T-helper 2 cell (primary cell): ENCODE data around the gene SRP68.

Experiments used
- DNase-seq, 5 experiments: peaks; one replicate each; pipeline versions ENCODE4 v3.0.0 to v3.0.0-alpha.2; 2012 to 2022

The SRP68 gene

DNA sequence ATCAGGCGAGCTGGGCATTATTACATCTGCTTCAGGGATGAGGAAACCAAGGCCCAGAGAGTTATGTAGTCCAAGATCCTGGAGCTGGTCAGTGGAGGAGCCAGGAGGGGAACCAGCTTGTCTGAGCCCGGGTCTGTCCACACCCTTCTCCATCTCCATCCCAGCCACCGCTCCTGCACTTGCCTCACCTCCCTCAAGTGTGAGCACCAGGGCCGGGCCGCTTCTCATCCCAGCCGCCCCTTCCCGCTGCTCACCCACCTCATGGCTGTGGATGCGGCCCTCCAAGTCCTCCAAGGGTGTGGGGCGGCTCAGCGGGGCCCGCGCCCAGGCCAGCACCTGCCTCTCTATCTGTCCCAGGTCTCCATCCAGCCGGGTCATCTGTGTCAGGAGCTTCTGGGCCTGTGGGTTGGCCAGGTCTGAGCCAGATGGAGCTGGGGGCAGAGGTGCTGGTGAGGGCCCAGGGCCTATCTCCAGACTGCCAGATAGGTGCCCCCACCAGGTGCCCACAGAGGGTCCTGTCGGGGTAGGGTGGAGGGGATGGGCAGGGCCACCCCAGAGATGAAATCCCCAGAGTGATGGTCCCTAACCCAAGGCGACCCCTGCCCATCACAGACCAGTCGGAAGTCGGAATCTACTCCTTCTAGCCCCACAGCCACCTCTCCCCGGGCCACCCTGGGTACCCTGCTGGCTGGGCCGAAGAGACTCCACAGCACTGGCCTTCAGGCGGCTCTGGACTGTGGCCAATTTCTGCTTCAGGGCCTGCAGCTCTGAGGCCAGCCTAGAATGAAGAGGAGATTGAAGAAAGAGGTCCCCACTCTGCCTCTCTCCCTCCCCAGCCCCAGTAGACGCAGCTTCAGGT, 54.6 kb downstream of the SRP68 start:
- DNase-seq, result no peak

DNA sequence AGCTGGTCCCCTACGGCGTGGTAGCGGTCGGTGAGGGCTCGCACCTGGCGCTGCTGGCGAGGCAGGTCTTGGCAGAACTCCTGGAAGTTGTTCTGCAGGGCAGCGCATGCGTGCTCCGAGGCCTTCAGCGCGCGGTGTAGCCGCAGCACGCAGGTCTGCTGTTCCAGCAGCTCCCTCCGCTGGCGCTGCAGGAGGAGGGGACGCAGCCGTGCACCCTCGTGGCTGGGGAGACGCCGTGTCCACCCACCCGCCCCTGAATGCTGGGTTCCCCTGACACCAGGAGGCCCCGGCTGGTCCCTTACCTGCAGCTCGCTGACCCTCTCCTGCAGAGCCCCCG, 57.4 kb downstream of the SRP68 start:
- DNase-seq, result no peak

DNA sequence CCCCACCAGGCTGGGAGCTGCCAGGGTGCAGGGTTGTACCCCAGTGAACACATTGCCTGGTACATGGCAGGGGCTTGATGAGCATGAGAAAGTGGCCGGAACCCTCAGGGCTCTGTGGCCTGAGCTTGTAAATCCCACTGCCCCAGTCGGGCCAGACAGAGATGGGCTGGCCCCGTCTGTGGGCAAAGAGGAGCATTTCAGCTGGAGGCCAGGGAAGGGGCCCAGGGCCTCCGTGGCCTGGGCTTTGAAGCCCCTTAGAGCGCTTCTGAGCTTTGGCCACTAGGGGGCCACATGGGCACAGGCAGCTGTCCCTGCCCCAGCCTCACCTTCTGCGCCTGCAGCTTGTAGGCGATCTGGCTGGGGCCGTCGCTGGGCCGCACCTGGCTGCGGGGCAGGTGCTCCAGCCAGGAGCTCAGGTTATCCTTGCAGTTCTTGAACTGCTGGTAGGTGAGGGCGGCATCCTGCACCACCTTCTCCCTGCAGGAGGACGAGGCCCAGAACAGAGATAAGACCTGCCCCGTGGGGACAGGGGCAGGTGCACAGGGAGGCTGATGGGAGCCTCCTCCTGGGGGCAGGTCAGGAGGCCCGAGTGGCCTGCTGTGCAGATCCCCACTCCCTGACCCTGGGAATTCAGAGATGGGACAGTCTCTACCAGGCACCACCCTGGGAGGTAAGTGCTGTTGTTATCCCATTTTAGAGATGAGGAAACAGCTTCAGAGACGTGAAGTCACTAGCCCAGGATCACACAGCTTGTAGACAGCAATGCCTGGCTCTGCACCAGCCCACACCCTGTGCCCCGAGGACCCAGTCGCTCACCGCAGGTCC, 58.0 kb downstream of the SRP68 start:
- peak; percentile 51 to 80 (median 64) for DNase-seq

DNA sequence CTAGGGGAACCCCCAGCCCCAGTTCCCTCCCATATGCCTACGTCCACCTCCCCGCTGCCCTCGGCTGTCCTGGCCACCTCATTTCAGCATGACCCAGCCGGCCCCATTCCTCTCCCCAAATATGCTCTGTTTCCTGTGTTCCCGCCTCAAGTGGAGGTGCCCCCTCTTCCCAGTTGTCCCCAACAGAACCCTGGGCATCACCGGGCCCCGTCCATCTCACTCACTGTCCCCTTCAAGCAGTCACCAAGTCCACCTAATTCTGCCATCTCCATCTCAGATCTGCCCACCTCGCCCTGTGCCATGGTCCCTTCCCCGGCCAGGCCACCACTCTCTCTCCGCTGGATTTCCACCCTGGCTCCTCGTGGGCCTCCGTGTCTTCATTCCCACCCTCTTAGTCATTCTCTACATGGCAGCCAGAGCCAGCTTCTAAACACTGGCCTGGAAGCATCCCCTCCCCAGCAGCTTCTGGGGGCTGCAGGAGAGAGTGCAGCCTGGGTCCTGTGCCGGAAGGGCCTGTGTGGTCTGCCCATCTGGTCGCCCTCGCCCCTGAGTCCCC, 58.9 kb downstream of the SRP68 start:
- DNase-seq, result no peak

DNA sequence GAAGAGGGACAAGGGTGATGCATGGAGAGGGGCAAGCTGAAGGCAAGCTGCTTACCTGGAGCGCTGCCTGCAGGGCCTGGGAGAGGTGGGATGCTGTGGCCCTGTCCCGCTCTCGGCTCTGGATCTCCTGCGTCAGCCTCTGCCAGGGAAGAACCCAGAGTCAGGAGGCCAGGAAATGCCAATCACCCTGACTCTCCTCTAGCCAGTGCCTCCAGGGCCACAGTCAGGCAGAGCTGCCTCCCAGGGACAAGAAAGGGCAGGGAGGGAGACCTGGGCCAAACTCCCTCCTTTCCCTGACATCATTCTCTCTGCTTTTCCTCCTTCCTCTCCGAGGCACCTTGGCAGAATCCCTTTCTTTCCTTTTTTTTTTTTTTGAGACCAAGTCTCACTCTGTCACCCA, 60.4 kb downstream of the SRP68 start:
- no peak for DNase-seq

DNA sequence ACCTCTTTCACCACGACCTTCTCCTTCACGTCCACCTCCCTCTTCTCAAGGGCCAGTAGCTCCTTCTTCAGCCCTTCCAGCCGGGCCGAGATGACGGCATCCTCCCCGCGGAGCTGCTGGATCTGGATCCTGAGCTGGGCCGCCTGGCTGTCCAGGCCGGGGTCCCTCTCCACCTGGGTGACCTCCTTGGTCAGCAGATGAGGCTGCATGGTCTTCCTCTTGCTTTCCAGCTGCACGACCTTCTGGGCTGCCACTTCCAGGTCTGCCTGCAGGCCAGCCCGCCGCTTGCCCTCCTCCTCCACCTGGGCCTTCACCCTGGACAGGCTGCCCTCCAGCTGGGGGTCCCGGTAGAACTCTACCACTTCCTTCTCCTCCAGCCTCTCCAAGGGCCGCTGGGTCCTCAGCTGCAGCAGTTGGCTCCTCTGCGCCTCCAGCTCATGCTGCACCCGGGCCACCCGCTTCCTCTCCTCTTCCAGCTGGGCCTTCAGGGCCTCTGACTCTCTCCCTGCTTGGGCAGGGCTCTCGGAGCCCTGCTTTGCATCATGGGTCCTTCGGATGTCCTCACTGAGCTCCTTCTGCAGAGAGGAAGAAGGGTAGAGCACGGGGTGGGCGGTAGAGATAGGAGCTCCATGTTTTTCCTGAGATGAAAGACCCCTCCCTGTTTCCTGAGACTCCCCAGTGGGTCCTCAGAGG, 62.2 kb downstream of the SRP68 start:
- DNase-seq, result no peak

DNA sequence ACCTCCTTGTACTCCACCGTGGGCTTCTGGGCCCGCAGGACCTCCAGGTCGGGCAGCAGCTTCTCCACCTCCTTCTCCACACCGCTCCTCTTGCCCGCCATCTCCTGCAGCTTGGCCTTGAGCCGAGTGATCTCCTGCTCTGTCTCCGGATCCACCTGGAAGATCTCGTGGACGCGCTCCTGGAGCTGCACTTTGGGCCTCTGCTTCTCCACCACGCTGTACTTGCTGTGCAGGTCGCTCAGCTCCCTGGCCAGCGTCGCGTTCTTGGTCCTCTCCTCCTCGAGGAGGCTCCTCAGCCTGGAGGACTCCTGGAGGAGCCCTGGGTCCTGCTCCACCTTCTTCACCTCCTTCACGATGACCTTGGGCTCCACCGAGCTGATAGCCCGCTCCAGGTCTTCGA, 62.9 kb downstream of the SRP68 start:
- DNase-seq, result no peak

DNA sequence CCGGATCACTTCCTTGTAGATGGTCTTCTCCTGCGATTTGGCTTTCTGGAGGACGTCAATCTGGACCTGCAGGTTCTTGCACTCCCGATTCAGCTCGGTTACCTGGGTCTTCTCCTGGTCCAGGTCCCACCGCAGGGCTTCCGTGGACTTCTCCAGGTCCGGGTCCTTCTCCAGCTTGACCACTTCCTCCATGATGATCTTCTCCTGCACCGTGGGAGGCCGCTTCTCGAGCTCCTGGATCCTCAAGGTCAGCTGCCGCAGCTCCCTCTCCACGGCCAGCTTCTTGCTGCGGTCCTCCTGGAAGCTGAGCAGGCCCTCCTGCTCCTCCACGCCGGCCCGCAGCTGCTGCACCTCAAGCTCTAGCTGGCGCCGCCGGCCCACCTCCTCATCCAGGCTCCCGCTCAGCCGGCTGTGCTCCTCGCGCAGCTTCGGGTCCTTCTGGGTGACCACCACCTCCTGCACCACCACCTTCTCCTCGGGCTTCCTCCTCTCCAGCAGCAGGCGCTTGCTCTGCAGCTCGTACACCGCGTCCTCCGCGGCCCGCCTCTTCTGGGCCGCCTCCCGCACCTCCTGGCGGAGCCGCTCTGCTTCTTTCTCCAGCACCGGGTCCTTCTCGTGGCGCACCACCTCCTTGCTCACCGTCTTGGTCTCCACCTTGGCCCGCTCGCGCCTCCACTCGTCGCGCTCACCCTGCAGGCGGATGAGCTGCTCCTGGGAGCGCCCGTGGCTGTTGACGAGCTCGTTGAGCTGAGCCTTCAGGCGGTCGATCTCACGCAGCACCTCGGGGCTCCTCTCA, 63.5 kb downstream of the SRP68 start:
- DNase-seq, result no peak

DNA sequence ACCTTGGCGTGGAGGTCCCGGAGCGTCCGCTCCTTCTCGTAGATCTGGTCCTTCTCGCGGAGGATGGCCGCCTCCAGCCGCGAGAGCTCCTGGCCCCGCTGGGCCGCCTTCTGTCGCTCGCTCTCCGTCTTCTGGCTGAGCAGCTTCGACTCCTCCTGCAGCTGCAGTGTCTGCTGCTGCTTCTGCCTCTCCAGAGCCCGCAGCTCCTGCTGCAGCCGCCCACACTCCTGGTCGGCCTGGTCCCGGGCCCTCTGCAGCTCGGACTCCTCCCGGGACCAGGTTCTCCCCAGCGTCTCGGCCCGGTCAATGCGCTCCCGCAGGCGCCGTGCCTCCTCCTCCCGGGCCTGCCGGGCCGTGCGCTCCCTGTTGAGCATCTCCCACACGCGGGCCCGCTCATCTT, 64.1 kb downstream of the SRP68 start:
- DNase-seq, result no peak

DNA sequence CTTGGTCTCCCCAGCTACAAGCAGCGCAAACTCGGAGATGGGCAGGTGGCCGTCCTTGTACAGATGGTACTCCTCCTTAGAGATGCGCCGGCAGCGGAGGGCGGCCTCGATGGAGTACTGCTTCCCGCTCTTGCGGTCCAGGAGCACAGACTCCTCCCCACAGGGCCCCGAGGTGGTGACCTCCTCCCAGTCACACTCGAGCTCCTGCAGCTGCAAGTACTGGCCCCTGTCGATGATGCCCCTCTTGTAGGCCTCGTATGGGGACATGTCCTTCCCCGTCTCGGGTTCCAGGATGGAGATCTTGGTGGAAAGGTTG, 64.5 kb downstream of the SRP68 start:
- no peak for DNase-seq

DNA sequence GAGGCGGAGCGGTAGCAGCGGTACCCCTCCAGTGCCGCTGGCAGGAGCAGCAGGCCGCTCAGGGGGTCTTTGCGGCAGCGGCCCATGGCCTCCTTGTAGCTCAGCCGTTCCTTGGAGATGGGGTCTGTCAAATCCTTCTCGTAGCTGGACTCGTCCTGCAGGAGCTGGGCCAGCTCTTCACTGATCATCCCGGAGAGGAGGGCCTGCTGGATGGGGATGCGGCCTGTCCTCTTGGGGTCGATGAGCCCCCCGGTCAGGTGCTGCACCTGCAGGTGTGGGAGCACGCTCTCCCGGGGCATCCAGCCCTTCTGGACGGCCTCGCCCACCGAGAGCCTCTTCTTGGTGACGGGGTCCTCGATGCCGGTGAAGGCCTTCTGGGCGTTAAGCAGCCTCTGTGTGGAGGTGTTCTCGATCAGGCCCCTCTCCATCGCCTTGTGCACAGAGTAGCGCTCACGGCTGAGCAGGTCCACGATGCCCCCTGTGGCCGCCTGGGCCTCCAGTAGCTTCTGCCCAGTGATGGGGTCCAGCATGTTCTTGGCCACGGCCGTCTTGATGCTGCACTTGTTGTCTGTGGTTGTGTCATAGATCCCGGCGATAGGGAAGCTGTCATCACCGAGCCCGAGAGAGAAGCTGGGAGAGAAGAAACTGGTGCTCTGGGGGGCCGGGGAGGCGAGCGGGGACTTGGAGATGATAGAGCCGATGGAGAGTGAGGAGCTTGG, 65.0 kb downstream of the SRP68 start:
- no peak for DNase-seq

DNA sequence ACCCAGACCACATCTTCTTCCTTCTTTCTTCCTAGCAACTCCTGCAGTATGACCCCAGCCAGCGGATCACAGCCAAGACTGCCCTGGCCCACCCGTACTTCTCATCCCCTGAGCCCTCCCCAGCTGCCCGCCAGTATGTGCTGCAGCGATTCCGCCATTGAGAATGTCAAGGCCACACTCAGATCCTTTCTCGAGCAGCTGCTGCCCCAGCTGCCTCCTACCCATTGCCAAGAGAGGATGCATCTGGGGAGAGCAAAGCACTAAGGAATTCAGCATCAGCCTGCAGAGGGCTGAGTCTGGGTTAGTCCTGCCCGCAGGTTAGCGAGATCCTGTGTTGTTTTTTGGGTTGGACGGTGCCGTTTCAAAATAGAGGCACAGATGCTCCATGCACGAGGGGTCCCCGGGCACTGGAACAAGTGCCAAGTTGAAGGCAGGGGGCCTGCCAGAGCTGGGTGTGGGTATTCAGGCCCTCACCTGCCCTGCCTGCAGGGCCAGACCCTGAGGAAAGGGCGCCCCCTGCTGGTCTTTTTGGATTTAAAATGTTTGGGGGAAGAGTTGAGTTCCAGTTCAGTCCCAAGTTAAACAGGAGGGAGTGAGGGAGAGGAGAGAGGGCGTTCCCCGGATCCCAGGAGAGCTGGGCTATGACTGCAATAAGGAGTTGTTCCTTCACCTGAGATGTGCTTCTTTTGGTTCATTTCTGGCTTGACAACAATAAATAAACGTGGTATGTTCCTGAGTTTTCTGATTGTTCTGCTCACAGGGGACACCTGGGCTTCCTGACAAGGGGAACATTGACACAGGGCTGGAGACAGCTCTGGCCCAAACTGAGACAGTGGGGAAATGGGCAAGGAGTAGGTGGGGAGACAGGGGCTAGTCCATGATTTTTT, 66.8 kb downstream of the SRP68 start:
- peak; percentile 49 to 70 (median 65) for DNase-seq

DNA sequence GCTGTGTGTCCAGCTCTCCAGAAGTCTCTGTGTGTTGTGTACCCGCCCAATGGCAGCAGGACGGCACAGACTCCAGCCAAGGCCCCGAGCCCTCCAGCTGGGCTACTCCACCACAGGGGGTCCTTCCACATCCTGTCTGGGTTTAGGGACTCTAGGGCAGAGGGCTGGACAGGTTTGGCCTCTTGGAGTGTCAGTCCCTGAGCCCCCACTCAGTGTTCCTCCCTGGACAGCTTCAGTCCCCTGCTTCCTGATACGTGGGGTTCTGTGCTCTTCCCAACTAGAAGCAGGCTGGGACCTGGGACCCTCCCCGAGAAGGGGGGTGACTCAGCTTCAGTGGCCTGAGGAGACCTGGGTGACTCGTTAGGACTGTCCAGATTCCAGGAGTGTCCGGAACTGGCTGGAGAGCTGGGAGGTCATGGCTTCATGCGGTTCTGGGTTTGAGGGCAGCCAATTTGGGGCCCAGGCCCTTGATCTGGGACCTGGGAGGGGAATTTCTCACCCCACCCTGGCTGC, 67.5 kb downstream of the SRP68 start:
- no peak for DNase-seq

DNA sequence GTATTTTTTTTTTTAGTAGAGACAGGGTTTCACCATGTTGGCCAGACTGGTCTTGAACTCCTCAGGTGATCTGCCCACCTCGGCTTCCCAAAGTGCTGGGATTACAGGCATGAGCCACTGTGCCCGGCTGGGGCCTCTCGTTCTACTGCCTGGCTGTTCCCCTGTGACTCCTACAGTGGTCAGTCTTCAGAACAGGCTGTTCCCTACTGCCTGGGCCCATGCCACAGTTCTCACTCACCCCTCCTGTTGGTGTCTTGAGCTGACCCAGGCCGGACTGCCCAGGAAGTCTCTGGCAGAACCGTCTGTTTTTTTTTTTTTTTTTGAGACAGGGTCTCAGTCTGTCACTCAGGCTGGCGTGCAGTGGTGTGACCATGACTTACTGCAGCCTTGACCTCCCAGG, 68.4 kb downstream of the SRP68 start:
- DNase-seq, result no peak

DNA sequence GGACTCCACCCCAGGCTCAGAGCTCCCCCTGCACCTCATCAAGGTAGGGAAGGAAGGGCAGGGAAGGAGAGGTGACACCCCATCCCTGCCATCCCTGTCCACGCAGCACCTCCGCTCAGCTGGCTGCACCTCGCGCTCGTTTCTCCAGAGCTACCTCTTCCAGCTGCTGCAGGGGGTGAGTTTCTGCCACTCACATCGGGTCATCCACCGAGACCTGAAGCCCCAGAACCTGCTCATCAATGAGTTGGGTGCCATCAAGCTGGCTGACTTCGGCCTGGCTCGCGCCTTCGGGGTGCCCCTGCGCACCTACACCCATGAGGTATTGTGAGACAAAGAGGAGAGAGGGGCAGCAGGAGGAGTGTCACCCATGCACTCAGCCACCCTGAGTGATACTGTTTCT, 70.2 kb downstream of the SRP68 start:
- DNase-seq, result no peak

DNA sequence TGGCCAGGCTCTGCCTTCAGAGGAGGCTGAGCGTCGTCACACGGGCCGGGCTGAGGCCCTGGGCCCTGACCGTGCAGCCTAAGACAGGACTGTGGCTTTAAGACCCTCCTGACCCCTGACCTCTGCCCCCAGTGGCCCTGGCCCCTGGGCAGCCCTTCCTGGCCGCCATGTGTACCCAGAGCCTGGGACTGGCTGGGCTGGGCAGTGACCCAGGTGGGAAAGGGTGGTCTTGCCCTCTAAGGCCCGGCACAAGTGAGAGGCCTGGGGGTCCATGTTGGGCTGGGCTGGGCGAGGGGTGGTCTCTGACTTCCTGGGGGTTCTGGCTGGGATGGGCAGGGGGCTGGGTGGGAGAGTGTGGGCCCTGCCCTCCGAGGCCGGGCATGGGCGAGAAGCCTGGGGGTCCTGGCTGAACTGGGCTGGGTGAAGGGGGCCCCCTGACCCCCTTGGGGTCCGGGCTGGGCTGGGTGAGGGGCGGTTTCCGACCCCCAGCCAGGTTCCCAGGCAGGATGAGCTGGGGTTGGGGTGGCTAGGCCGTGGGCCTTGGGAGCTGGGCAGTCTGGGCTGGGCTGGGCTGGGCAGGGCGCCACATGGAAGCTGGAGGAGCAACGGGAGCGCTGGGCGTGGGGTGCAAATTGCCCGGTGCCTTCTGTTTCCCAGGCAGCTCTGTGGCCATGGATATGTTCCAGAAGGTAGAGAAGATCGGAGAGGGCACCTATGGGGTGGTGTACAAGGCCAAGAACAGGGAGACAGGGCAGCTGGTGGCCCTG, 71.4 kb downstream of the SRP68 start, which contains the start of gene CDK3:
Gene CDK3 (plus strand): TSS at position 101 of the 767 bp plus-strand sequence. CDS start 571 bp downstream, at position 672.
- no peak for DNase-seq

DNA sequence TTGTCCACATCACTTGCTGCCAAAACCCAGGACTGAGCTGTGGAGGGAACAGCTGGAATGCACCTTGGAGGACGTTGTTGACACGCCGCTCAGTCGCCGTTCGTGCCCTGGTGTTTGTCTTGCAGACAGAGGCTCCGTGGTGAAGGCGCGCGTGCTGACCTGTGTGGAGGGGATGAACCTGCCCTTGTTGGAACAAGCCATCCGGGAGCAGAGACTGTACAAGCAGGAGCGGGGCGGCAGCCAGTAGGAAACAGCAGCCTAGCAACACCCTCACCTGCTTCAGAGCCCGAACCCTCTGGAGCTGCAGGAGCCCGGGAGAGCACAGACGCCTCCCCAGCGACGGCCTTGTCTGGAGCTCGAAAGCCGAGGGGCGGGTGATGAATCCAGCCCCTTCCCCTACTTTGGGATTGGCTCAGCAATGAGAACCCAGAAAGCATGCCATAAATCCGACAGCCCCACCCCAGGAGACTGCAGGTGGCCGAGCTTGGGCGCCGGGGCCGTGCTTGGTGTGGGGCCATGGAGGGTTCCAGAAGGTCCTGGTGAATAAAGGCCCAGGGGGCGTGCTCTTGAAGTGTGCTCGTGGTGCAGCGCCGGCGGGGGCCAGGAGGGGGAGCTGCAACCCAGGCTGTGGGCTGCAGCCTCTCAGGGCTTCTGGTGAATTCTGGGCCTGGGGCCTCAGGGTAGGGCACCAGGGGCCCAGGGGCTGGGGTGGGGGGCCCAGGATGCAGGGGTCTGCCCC, 72.1 kb downstream of the SRP68 start:
- DNase-seq, result peak in 4 of 5 experiments; percentile 39 to 72 (median 46)

DNA sequence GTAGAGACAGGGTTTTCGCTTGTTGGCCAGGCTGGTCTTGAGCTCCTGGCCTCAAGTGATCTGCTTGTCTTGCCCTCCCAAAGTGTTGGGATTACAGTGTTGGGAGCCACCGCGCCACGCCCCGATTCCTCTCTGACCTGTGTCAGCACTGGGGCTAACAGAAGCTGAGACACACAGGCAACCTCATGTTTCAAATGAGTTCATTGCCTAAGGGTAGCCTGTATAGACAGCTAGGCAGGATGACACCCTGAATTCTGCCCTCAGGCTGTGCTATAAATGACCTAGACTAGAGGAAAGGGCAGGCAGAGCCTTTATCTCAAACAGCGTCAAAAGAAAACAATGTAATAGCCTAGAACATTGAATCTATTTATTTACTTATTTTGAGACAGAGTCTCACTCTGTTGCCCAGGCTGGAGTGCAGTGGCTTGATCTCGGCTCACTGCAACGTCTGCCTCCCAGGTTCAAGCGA, 74.0 kb downstream of the SRP68 start:
- no peak for DNase-seq
